Measurements from ENCODE around the gene SAMD1. TPM values are rescaled to one million over a fixed set of nuclear protein-coding genes. Genes with fewer than 3 reads are reported as not detected.
A peak's percentile ranks its signal among the peaks of the same experiment; 100 is the strongest.

The SAMD1 gene
- total and polyA plus RNA-seq, 2 of the 8 experiments (the other 6 are each of a cell fraction or from before 2014, with no cell fraction given): 40.0 to 100 TPM

DNA sequence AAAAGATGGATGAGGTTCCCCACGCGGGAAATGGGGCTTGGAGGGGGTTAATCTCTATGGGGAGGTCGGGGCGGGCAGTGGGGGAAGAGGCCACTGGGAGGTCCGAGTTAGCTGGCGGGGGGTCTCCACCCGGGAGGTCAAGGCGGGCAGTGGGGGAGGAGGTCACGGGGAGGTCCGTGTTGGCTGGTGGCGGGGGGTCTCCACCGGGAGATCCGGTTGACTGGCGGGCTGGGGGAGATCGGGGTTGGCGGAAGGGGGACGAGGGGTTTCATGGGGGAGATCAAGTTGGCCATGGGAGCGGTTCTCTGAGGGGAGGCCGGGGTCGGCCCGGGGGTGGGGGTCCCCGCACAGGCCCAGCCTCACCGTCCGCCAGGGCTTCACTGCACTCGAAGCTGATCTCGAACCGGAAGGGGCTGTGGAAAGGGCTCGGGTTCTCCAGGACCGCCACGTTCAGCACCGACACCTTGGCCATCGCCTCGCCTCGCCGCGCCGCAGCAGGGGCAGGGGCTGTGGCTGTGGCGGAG, 45.5 kb upstream of the SAMD1 start:
- Histone ChIP-seq H3K9ac (replicated peaks in 1 of 4; ENCODE audit: extremely low read depth in 1 of 4, low read depth in 3 of 4, low read length in 3 of 4) (peak overlapping the region; percentile 74 to 85 (median 78)), H2BK15ac (ENCODE audit: low read length) (peak overlapping the region; percentile 95; the same call in 1 of the 2 replicates)

More for the DNA sequence above, 45.5 kb upstream of the SAMD1 start:
- no peak overlapping the region; the same call in 1 of the 2 replicates for H2AFZ ChIP-seq (ENCODE audit: low read length)
- CTCF ChIA-PET (ENCODE audit: partially characterized antibody): interaction anchor here (0.6 to 7.9 kb wide), 23 partner anchors 11 to 274 kb away, joined by 3 to 40 read pairs (median 4); a partner anchor contains a TSS
- H2BK5ac ChIP-seq (ENCODE audit: low read depth, low read length): peak overlapping the region; percentile 88; the same call in 1 of the 2 replicates
- peak overlapping the region; percentile 99 for H3K18ac ChIP-seq (ENCODE audit: extremely low read depth, low read length)
- TF ChIP-seq SIN3A (conservative IDR thresholded peaks at IDR 0.05 in 1 of 2, IDR thresholded peaks at IDR 0.05 in 1 of 2; ENCODE audit: low read depth in 1 of 2, low read length in 2 of 2) (0 out of 4 replicates have a peak, but pooled peaks of 1 of the 2 experiments have one; percentile 11), KDM4A (IDR thresholded peaks at IDR 0.05; ENCODE audit: low read depth, low read length, severe bottlenecking) (peak; percentile 68), GTF2F1 (IDR thresholded peaks at IDR 0.05; ENCODE audit: borderline replicate concordance, low read depth, low read length) (no peak), HDAC2 (IDR thresholded peaks at IDR 0.05; ENCODE audit: borderline replicate concordance in 1 of 2, low read depth in 2 of 2, low read length in 2 of 2) (0 out of 4 replicates have a peak, but pooled peaks of 1 of the 2 experiments have one; percentile 32), PHF8 (conservative IDR thresholded peaks at IDR 0.05; ENCODE audit: low read depth, low read length) (peak; percentile 89)
- WGBS, 2 experiments (ENCODE audit: extremely low coverage in 1 of 2, insufficient coverage in 1 of 2, insufficient read length in 1 of 2, insufficient replicate concordance in 2 of 2, low coverage in 1 of 2, low lambda C conversion rate in 2 of 2, missing lambda C conversion rate in 1 of 2): 1% methylated on average over 13 of the region's 38 CpGs; no CpG with 5 or more reads in 1 of the 2 experiments
- peaks cover 0 to 8% of the 10 kb centered on the region in 2 experiments; a peak in 2 of 4 replicates for H3K79me2 ChIP-seq (ENCODE audit: control insufficient read depth in 1 of 2, insufficient read depth in 2 of 2, low read length in 2 of 2)
- peaks cover 4% of the 10 kb centered on the region; the same call in 1 of the 2 replicates for H3K23me2 ChIP-seq (ENCODE audit: low read depth, low read length)
- H4K91ac ChIP-seq (replicated peaks; ENCODE audit: insufficient read length, low read length): peak overlapping the region; percentile 85
- peak overlapping the region; percentile 98 for H3K4ac ChIP-seq (replicated peaks; ENCODE audit: insufficient read length, low read depth, low read length)
- 0 out of 2 replicates have a peak overlapping the region, but pooled peaks have one; percentile 27 for H2BK12ac ChIP-seq (ENCODE audit: low read depth, low read length)
- no peaks in the 10 kb centered on the region; a peak in 1 of 8 replicates for H3K36me3 ChIP-seq (ENCODE audit: control insufficient read depth in 2 of 4, insufficient read depth in 4 of 4, low read length in 3 of 4)
- no peak for FAIRE-seq
- POLR2A ChIA-PET (ENCODE audit: partially characterized antibody): interaction anchor here (0.9 to 5.8 kb wide), 26 partner anchors 8 to 406 kb away, joined by 3 to 109 read pairs (median 4); partner anchors contain the start of genes MISP3, PKN1 and PRKACA
- peak overlapping the region; percentile 9 for H3K23ac ChIP-seq (ENCODE audit: insufficient read length)
- peak overlapping the region; percentile 86 for H3K56ac ChIP-seq (replicated peaks; ENCODE audit: insufficient read length, low read depth, low read length)
- H3K27ac ChIP-seq (ENCODE audit: low read depth, low read length): peak overlapping the region; percentile 60; the same call in 1 of the 2 replicates
- peak overlapping the region; percentile 54 to 82 for H3K4me2 ChIP-seq (ENCODE audit: insufficient read depth in 1 of 2, low read depth in 2 of 2, low read length in 2 of 2)
- no peaks in the 10 kb centered on the region for H3K9me3 ChIP-seq (ENCODE audit: insufficient read depth in 2 of 2, low read depth in 1 of 2, low read length in 1 of 2)
- H2BK20ac ChIP-seq (ENCODE audit: low read length): no peak overlapping the region
- DNase-seq (ENCODE audit: low read depth in 1 of 2, low spot score in 2 of 2): no peak
- peak overlapping the region; percentile 75 to 86 (median 80) for H3K4me3 ChIP-seq (ENCODE audit: extremely low read depth in 1 of 4, insufficient read depth in 2 of 4, low read depth in 3 of 4, low read length in 4 of 4)
- peak overlapping the region; percentile 87 for H4K5ac ChIP-seq (ENCODE audit: insufficient read length, low read depth, low read length)
- peaks cover 2 to 11% (median 5%) of the 10 kb centered on the region in 4 experiments for H3K4me1 ChIP-seq (replicated peaks in 1 of 4; ENCODE audit: control insufficient read depth in 3 of 4, insufficient read depth in 4 of 4, low read length in 3 of 4)
- H2BK120ac ChIP-seq (replicated peaks; ENCODE audit: low read depth, low read length): no peak overlapping the region
- H3K27me3 ChIP-seq (replicated peaks in 1 of 4; ENCODE audit: control insufficient read depth in 3 of 4, extremely low read depth in 1 of 4, insufficient read depth in 3 of 4, low read length in 3 of 4): no peaks in the 10 kb centered on the region
- no peak overlapping the region for H3K14ac ChIP-seq (ENCODE audit: insufficient read length)
- peaks cover 0 to 9% of the 10 kb centered on the region in 2 experiments for H4K20me1 ChIP-seq (replicated peaks in 1 of 2; ENCODE audit: control insufficient read depth in 1 of 2, insufficient read depth in 2 of 2, low read length in 2 of 2)
- peaks cover 2% of the 10 kb centered on the region; the same call in 1 of the 2 replicates for H3K79me1 ChIP-seq (ENCODE audit: low read depth, low read length)
- H4K8ac ChIP-seq (ENCODE audit: extremely low read depth, insufficient read depth, low read length): peak overlapping the region; percentile 87
- no peak overlapping the region for H2AK5ac ChIP-seq (ENCODE audit: low read depth, low read length)
